HepG2 (cell line): ENCODE data around the gene CTRL. TPM values are rescaled to one million over a fixed set of nuclear protein-coding genes. Genes with fewer than 3 reads are reported as not detected.

Source experiments
- BORCS8-MEF2B ChIP-seq: sonication (generic); formaldehyde crosslinking; IDR thresholded peaks from 2 replicates; pipeline ENCODE4 v1.8.0; 2022; ENCODE audit warnings: mild to moderate bottlenecking, missing genetic modification reagents
- CBFB ChIP-seq: sonication (generic); formaldehyde crosslinking; IDR thresholded peaks from 2 replicates; pipeline ENCODE4 v1.4.0; 2020; ENCODE audit warnings: missing genetic modification reagents
- JUNB ChIP-seq: sonication (generic); formaldehyde crosslinking; IDR thresholded peaks from 2 replicates; pipeline ENCODE4 v1.8.0; 2022; ENCODE audit warnings: missing genetic modification reagents, mild to moderate bottlenecking, borderline replicate concordance
- MIER3 ChIP-seq: IDR thresholded peaks from 2 replicates; pipeline ENCODE4 v1.6.1; 2016; ENCODE audit warnings: missing compliant biosample characterization, borderline replicate concordance
- NBN ChIP-seq: fragments of 450-650 bp; conservative IDR thresholded peaks from 2 replicates; pipeline ENCODE4 v1.6.1; 2017
- NPAS2 ChIP-seq: sonication (generic); formaldehyde crosslinking; IDR thresholded peaks from 2 replicates; pipeline ENCODE4 v1.8.0; 2022; ENCODE audit warnings: mild to moderate bottlenecking, missing genetic modification reagents, borderline replicate concordance
- RBFOX2 ChIP-seq: fragments of 200-400 bp; formaldehyde crosslinking; IDR thresholded peaks from 2 replicates; pipeline ENCODE4 v1.6.1; 2017; ENCODE audit warnings: low read depth, mild to moderate bottlenecking, low read length
- TEF ChIP-seq: sonication (generic); formaldehyde crosslinking; IDR thresholded peaks from 2 replicates; pipeline ENCODE4 v1.5.0; 2020; ENCODE audit warnings: missing genetic modification reagents
- ZBTB10 ChIP-seq: sonication (generic); formaldehyde crosslinking; IDR thresholded peaks from 2 replicates; pipeline ENCODE4 v1.4.0; 2020; ENCODE audit warnings: missing genetic modification reagents, borderline replicate concordance
- ZBTB2 ChIP-seq: sonication (generic); formaldehyde crosslinking; IDR thresholded peaks from 2 replicates; pipeline ENCODE4 v1.8.0; 2022; ENCODE audit warnings: low read depth, missing genetic modification reagents
- ZBTB46 ChIP-seq: sonication (generic); formaldehyde crosslinking; IDR thresholded peaks from 2 replicates; pipeline ENCODE4 v1.4.0; 2020; ENCODE audit warnings: mild to moderate bottlenecking, missing genetic modification reagents, borderline replicate concordance
- ZFP62 ChIP-seq: sonication (generic); formaldehyde crosslinking; IDR thresholded peaks from 2 replicates; pipeline ENCODE4 v1.4.0; 2020; ENCODE audit warnings: missing genetic modification reagents
- ZNF142 ChIP-seq: sonication (generic); formaldehyde crosslinking; IDR thresholded peaks from 2 replicates; pipeline ENCODE4 v1.4.0; 2020; ENCODE audit warnings: missing genetic modification reagents
- ZNF414 ChIP-seq: sonication (generic); formaldehyde crosslinking; IDR thresholded peaks from 2 replicates; pipeline ENCODE4 v1.5.0; 2020; ENCODE audit warnings: missing genetic modification reagents
- ZNF670 ChIP-seq: sonication (generic); formaldehyde crosslinking; IDR thresholded peaks from 2 replicates; pipeline ENCODE4 v1.8.0; 2022; ENCODE audit warnings: mild to moderate bottlenecking, missing genetic modification reagents, borderline replicate concordance
- ZSCAN9 ChIP-seq: IDR thresholded peaks from 2 replicates; pipeline ENCODE4 v1.6.1; 2016; ENCODE audit warnings: borderline replicate concordance
- polyA plus RNA-seq, 8 experiments: library from polyadenylated mRNA; depleted of rRNA in 3 of 8; stranded (reverse) in 7 of 8; unstranded in 1 of 8; fragments of >200 nt; fragmentation: Illumina TruSeq in 4 of 8; extraction: Trizol in 4 of 8; gene quantifications; 2 replicates each; pipeline versions ENCODE4 v1.2.1 to v1.2.3, GENCODE V29; 2011 to 2016; ENCODE audit warnings: low read depth in 4 of 8, missing spikeins in 1 of 8, mixed read lengths in 1 of 8; ENCODE audit not compliant: insufficient read depth in 1 of 8
- total RNA-seq, 5 experiments: library from RNA; depleted of rRNA; stranded (reverse); fragments of >200 nt; fragmentation: Illumina TruSeq; extraction: Trizol; gene quantifications; 2 replicates each; pipeline ENCODE4 v1.2.3, GENCODE V29; 2016; ENCODE audit warnings: low read depth in 1 of 5

CTRL gene
- total and polyA plus RNA-seq, 2 of the 13 experiments (the other 11 are each of a cell fraction or from before 2014, with no cell fraction given): 1.9 to 2.7 TPM

- no peak for TF ChIP-seq ZSCAN9
- no peak for TF ChIP-seq TEF
- 0 out of 2 replicates have a peak, but pooled peaks have one; percentile 31 for TF ChIP-seq ZNF142 (CRISPR knock-in tag)
- TF ChIP-seq CBFB: no peak
- TF ChIP-seq ZNF414 (CRISPR knock-in tag): no peak; the same call in 1 of the 2 replicates
- TF ChIP-seq ZNF670 (CRISPR knock-in tag): no peak
- TF ChIP-seq ZBTB46 (CRISPR knock-in tag): no peak
- TF ChIP-seq MIER3: no peak
- no peak for TF ChIP-seq NBN
- no peak for TF ChIP-seq ZFP62 (CRISPR knock-in tag)
- TF ChIP-seq BORCS8-MEF2B (CRISPR knock-in tag): peak; percentile 47
- TF ChIP-seq NPAS2 (CRISPR knock-in tag): no peak
- TF ChIP-seq ZBTB10 (CRISPR knock-in tag): no peak
- no peak for TF ChIP-seq RBFOX2
- no peak for TF ChIP-seq JUNB (CRISPR knock-in tag)
- no peak for TF ChIP-seq ZBTB2 (CRISPR knock-in tag)
These were observed 35.0 kb upstream of the CTRL start (continued) for GRCh38 chr16:67966549-67967182.
